Sigmoid colon (tissue), 7 donors: Measurements from ENCODE around the gene CFDP1. TPM values are rescaled to one million over a fixed set of nuclear protein-coding genes. Genes with fewer than 3 reads are reported as not detected.

Experiments
- DNase-seq: peaks from one replicate; pipeline ENCODE4 v3.0.0-alpha.2; 2019
- H3K27ac ChIP-seq, 4 donors: fragments of 200-600 bp; sonication (generic); one replicate each; pipeline ENCODE4 v1.5.1; 2016 to 2019; ENCODE audit warnings: mild to moderate bottlenecking in 1 of 4
- H3K27me3 ChIP-seq, 3 donors: fragments of 200-600 bp; sonication (generic); one replicate each; pipeline ENCODE4 v1.5.1; 2019; ENCODE audit warnings: mild to moderate bottlenecking in 1 of 3
- H3K36me3 ChIP-seq, 4 donors: fragments of 200-600 bp; sonication (generic); one replicate each; pipeline ENCODE4 v1.5.1; 2016 to 2019
- H3K4me1 ChIP-seq, 4 donors: fragments of 200-600 bp; sonication (generic); one replicate each; pipeline ENCODE4 v1.5.1; 2017 to 2019
- H3K4me3 ChIP-seq, 4 donors: fragments of 200-600 bp; sonication (generic); one replicate each; pipeline ENCODE4 v1.5.1; 2017 to 2019; ENCODE audit warnings: mild to moderate bottlenecking in 2 of 4, moderate library complexity in 1 of 4
- H3K9me3 ChIP-seq, 4 donors: fragments of 200-600 bp in 3 of 4; sonication (generic) in 3 of 4; one replicate each; pipeline versions ENCODE4 v1.5.1 to v1.6.1; 2013 to 2019
- EP300 ChIP-seq, 4 donors: sonication (generic); formaldehyde crosslinking; IDR thresholded peaks; one replicate each; pipeline ENCODE4 v1.6.1; 2017; ENCODE audit warnings: antibody characterized with exemption in 4 of 4
- POLR2A ChIP-seq, 2 donors: fragments of 450-650 bp; IDR thresholded peaks; one replicate each; pipeline ENCODE4 v1.6.1; 2016; ENCODE audit warnings: antibody characterized with exemption in 2 of 2, mild to moderate bottlenecking in 2 of 2, moderate library complexity in 2 of 2
- POLR2AphosphoS5 ChIP-seq, 4 donors: sonication (generic); formaldehyde crosslinking; IDR thresholded peaks; one replicate each; pipeline ENCODE4 v1.6.1; 2017; ENCODE audit warnings: antibody characterized with exemption in 4 of 4
- WGBS, 2 donors: extraction: QIAGEN DNeasy Blood & Tissue Kit; methylation state at CpG; one replicate each; pipeline ENCODE4 v1.1.7; 2013; 5-methylcytosine and 5-hydroxymethylcytosine counted together
- intact Hi-C: fragments of 100-400 bp; cut with DNase I; formaldehyde crosslinking; loops from one replicate; pipeline ENCODE4 v1.15.1; 2023
- polyA plus RNA-seq, 3 donors: library from polyadenylated mRNA; stranded (reverse); fragments of 200-250 nt; gene quantifications; one replicate each; pipeline ENCODE4 v1.2.3, GENCODE V29; 2013
- total RNA-seq, 4 donors: library from RNA; depleted of rRNA; stranded (reverse); fragments of >200 nt; gene quantifications; one replicate each; pipeline ENCODE4 v1.1.0, GENCODE V29; 2016
- TF ChIP-seq, protein P1 (sequence below), 4 experiments: fragments of 450-650 bp in 3 of 4; fragments of 200-600 bp in 1 of 4; IDR thresholded peaks; one replicate each; pipeline ENCODE4 v1.5.1; 2016 to 2019; ENCODE audit warnings: antibody characterized with exemption in 4 of 4, mild to moderate bottlenecking in 3 of 4, moderate library complexity in 2 of 4
- donor health status: healthy with polysubstance abuse.
- donor health status: Bipolar disorder and iron deficiency.
- donor health status: healthy.

CFDP1 gene
- total and polyA plus RNA-seq, 7 donors, result 42.1 to 382 (median 61.1) TPM

DNA sequence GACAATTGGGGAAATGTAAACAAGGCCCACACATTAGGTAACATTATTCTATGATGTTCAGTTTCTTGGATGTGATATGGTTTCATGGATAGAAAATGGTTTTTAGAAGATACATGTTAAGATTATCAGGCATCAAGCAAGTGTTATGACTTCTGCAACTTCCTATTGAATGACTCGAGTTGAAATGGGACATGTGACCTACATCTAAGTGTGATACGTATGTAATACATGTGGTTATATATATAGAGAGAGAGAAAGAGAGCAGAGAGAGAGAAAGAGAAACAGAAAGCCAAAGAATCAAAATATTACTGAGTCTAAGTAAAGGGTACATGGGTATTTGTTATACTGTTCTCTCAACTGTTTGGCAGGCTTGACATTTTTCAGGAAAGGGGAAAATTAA, 29.5 kb upstream of the CFDP1 start:
- intact Hi-C loops, result loop anchor here (5.0 kb wide), 1 partner anchor 184 kb away; the partner anchor contains the start of genes KARS1 and TERF2IP
- Histone ChIP-seq H3K9me3 (no peaks in the 10 kb centered on the region), H3K36me3 (no peaks in the 10 kb centered on the region), H3K27ac (no peak overlapping the region), H3K4me3 (no peak overlapping the region), H3K27me3 (no peaks in the 10 kb centered on the region), H3K4me1 (peaks cover 0 to 20% (median 14%) of the 10 kb centered on the region in 4 donors)
- TF ChIP-seq, protein P1, sequence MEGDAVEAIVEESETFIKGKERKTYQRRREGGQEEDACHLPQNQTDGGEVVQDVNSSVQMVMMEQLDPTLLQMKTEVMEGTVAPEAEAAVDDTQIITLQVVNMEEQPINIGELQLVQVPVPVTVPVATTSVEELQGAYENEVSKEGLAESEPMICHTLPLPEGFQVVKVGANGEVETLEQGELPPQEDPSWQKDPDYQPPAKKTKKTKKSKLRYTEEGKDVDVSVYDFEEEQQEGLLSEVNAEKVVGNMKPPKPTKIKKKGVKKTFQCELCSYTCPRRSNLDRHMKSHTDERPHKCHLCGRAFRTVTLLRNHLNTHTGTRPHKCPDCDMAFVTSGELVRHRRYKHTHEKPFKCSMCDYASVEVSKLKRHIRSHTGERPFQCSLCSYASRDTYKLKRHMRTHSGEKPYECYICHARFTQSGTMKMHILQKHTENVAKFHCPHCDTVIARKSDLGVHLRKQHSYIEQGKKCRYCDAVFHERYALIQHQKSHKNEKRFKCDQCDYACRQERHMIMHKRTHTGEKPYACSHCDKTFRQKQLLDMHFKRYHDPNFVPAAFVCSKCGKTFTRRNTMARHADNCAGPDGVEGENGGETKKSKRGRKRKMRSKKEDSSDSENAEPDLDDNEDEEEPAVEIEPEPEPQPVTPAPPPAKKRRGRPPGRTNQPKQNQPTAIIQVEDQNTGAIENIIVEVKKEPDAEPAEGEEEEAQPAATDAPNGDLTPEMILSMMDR (IDR thresholded peaks at IDR 0.05), result no peak
- TF ChIP-seq POLR2A (IDR thresholded peaks at IDR 0.05), result no peak
- no peak for TF ChIP-seq POLR2AphosphoS5 (IDR thresholded peaks at IDR 0.05)
- no peak for TF ChIP-seq EP300 (IDR thresholded peaks at IDR 0.05)
- no peak for DNase-seq
- 3 to 6% methylated on average over 2 of the region's 2 CpGs for WGBS, 2 donors

DNA sequence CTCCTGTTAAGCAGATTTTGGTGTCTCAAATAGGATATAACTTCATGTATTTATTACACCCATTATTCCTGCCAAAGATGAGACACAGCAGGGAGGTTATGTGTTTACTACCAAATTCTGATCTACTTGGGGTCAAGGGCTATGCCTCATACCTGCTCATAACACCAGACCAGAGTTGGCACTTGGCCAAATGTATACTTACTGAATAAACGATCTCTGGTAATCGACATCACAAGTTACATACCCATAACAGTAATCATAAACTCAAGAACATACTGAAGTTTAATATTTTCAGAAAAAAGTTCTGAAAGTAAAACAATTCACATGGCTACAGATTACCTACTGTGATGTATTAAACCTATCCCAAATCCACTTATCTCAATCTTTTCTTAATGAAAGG, 28.3 kb upstream of the CFDP1 start:
- TF ChIP-seq, protein P1 (IDR thresholded peaks at IDR 0.05), result no peak
- TF ChIP-seq POLR2AphosphoS5 (IDR thresholded peaks at IDR 0.05), result no peak
- no peak for TF ChIP-seq EP300 (IDR thresholded peaks at IDR 0.05)
- no peak for TF ChIP-seq POLR2A (IDR thresholded peaks at IDR 0.05)
- intact Hi-C loops, result loop anchor here (5.0 kb wide), 1 partner anchor 186 kb away; the partner anchor contains the start of genes KARS1 and TERF2IP
- no peak for DNase-seq
- H3K36me3 ChIP-seq, result no peaks in the 10 kb centered on the region
- no peak overlapping the region for H3K27ac ChIP-seq
- no peaks in the 10 kb centered on the region for H3K27me3 ChIP-seq
- peaks cover 0 to 20% (median 14%) of the 10 kb centered on the region in 4 donors for H3K4me1 ChIP-seq
- WGBS, 2 donors, result 13 to 60% methylated on average over 2 of the region's 2 CpGs
- H3K4me3 ChIP-seq, result no peak overlapping the region
- H3K9me3 ChIP-seq, result no peaks in the 10 kb centered on the region

DNA sequence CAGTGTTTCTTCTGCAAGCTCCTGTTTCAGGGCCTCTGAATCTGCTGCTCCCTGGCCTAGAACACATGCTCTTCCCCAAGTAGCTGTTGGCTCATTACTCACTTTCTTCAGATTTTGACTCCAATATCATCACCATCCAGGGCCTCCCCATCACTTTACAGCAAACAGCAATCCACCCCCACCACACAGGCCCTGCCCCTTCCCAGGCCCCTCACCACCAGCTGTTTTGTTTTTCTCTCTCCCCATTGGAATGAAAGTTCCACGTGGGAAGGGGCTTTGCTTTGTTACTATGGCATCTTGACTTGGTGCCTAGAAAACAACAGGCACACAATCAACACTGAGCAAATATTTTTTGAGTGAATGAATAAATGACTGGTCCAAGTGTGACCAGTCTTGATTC, 27.1 kb upstream of the CFDP1 start:
- Histone ChIP-seq H3K4me1 (peaks cover 0 to 22% (median 14%) of the 10 kb centered on the region in 4 donors), H3K36me3 (no peaks in the 10 kb centered on the region), H3K9me3 (no peaks in the 10 kb centered on the region), H3K27ac (no peak overlapping the region), H3K27me3 (no peaks in the 10 kb centered on the region), H3K4me3 (no peak overlapping the region)
- DNase-seq, result no peak
- 18 to 64% methylated on average over 1 of the region's 1 CpG for WGBS, 2 donors
- TF ChIP-seq EP300 (IDR thresholded peaks at IDR 0.05) (no peak), POLR2A (IDR thresholded peaks at IDR 0.05) (no peak), POLR2AphosphoS5 (IDR thresholded peaks at IDR 0.05) (no peak)
- TF ChIP-seq, protein P1 (IDR thresholded peaks at IDR 0.05), result no peak
- intact Hi-C loops, result loop anchor here (5.0 kb wide), 1 partner anchor 187 kb away; the partner anchor contains the start of genes KARS1 and TERF2IP

DNA sequence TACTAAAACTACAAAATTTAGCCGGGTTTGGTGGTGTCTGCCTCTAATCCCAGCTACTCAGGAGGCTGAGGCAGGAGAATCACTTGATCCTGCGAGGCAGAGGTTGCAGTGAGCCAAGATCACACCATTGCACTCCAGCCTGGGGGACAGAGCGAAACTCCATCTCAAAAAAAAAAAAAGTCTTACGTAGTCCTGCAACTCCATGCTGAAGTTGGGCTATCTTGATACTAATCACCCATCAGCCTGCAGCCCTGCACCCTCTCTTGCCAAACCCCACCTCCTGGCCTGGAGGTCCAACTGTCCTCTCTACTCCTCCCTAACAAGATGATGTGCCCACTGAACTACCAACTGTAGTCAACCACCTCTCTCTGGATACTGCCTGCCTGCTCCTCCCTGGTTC, 26.4 kb upstream of the CFDP1 start:
- H3K27me3 ChIP-seq, result no peaks in the 10 kb centered on the region
- H3K4me1 ChIP-seq, result peaks cover 0 to 24% (median 11%) of the 10 kb centered on the region in 4 donors
- 96 to 97% methylated on average over 4 of the region's 4 CpGs for WGBS, 2 donors
- no peak overlapping the region for H3K4me3 ChIP-seq
- no peak for DNase-seq
- TF ChIP-seq POLR2A (IDR thresholded peaks at IDR 0.05) (no peak), EP300 (IDR thresholded peaks at IDR 0.05) (no peak), POLR2AphosphoS5 (IDR thresholded peaks at IDR 0.05) (no peak)
- TF ChIP-seq, protein P1 (IDR thresholded peaks at IDR 0.05), result no peak
- H3K36me3 ChIP-seq, result no peaks in the 10 kb centered on the region
- no peaks in the 10 kb centered on the region for H3K9me3 ChIP-seq
- intact Hi-C loops, result loop anchor here (5.0 kb wide), 1 partner anchor 188 kb away; the partner anchor contains the start of genes KARS1 and TERF2IP
- no peak overlapping the region for H3K27ac ChIP-seq

DNA sequence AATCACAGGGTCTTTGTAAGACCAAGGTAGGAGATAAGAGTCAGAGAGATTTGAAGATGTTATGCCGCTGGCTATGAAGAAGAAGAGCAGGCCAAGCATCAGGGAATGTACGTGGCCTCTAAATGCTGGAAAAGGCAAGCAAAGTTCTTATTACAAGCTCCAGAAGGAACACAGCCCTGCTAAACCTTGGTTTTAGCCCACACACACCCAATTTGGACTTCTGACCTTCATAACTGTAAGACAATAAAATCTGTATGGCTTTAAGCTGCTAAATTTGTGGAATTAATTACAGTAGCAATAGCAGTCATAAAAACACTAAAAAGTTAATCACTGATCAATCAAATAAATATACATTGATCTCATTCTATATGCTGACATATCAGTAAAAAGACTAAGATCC, 25.1 kb upstream of the CFDP1 start:
- WGBS, 2 donors, result 22 to 80% methylated on average over 2 of the region's 2 CpGs
- no peak overlapping the region for H3K27ac ChIP-seq
- TF ChIP-seq EP300 (IDR thresholded peaks at IDR 0.05) (no peak), POLR2AphosphoS5 (IDR thresholded peaks at IDR 0.05) (no peak), POLR2A (IDR thresholded peaks at IDR 0.05) (no peak)
- TF ChIP-seq, protein P1 (IDR thresholded peaks at IDR 0.05), result no peak
- intact Hi-C loops, result no loop called here
- no peaks in the 10 kb centered on the region for H3K27me3 ChIP-seq
- H3K36me3 ChIP-seq, result no peaks in the 10 kb centered on the region
- no peaks in the 10 kb centered on the region for H3K9me3 ChIP-seq
- peaks cover 0 to 24% (median 9%) of the 10 kb centered on the region in 4 donors for H3K4me1 ChIP-seq
- no peak for DNase-seq
- H3K4me3 ChIP-seq, result no peak overlapping the region
